HG03066 (cell line): ENCODE measurements around the gene PCDHB6.
"Not testable (repeated sequence)": the region's sequence is repeated elsewhere in the genome, so short reads cannot be mapped to it uniquely, and the experiment has no call there.

Experiments
- ATAC-seq: cut with Tn5 transposase; IDR thresholded peaks from one replicate; pipeline ENCODE4 v1.9.1; 2021; ENCODE audit warnings: low read depth; ENCODE audit not compliant: unreplicated experiment

The PCDHB6 gene

GRCh38 chr5:141157901-141158300 lies 8.0 kb downstream of the PCDHB6 start:
- ATAC-seq = not testable (repeated sequence)

- no peak for ATAC-seq
Measured at GRCh38 chr5:141172381-141173204, 22.7 kb downstream of the PCDHB6 start, which contains the start of gene PCDHB7. PCDHB7 (plus strand) TSS chr5:141172644; CDS start chr5:141172836, 192 bp downstream.

DNA sequence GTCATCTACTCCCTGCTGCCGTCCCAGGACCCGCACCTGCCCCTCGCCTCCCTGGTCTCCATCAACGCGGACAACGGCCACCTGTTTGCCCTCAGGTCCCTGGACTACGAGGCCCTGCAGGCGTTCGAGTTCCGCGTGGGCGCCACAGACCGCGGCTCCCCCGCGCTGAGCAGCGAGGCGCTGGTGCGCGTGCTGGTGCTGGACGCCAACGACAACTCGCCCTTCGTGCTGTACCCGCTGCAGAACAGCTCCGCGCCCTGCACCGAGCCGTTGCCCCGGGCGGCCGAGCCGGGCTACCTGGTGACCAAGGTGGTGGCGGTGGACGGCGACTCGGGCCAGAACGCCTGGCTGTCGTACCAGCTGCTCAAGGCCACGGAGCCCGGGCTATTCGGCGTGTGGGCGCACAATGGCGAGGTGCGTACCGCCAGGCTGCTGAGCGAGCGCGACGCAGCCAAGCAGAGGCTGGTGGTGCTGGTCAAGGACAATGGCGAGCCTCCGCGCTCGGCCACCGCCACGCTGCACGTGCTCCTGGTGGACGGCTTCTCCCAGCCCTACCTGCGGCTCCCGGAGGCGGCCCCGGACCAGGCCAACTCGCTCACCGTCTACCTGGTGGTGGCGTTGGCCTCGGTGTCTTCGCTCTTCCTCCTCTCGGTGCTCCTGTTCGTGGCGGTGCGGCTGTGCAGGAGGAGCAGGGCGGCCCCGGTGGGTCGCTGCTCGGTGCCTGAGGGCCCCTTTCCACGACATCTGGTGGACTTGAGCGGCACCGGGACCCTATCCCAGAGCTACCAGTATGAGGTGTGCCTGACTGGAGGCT lies 24.6 kb downstream of the PCDHB6 start:
- not testable (repeated sequence) for ATAC-seq

- no peak for ATAC-seq
Measured at GRCh38 chr5:141175933-141176332, 26.1 kb downstream of the PCDHB6 start.

DNA sequence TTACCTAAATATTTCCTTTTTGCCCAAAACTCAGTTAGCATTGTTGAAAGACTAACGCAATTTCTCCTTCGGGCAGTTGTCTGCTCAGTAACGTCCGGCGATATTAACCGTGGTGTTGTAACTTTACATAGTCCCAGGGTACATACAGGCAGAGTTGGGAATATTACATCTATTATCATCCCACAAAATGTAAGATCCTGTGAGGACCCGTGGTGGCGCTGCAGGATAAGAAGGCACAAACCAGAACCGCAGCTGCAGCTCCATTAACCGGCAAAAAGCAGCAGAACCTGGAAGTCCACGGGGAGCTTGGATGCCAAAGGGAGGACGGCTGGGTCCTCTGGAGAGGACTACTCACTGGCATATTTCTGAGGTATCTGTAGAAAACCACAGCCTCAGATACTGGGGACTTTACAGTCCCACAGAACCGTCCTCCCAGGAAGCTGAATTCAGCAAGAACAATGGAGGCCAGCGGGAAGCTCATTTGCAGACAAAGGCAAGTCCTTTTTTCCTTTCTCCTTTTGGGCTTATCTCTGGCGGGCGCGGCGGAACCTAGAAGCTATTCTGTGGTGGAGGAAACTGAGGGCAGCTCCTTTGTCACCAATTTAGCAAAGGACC lies 27.8 kb downstream of the PCDHB6 start, which contains the start of gene PCDHB8:
PCDHB8 (plus strand) TSS at position 214 of the 615 bp plus-strand sequence; CDS start at position 459, 245 bp downstream.
- not testable (repeated sequence) for ATAC-seq

GRCh38 chr5:141179371-141179770 lies 29.5 kb downstream of the PCDHB6 start:
- not testable (repeated sequence) for ATAC-seq

GRCh38 chr5:141179876-141180275 lies 30.0 kb downstream of the PCDHB6 start:
- not testable (repeated sequence) for ATAC-seq

DNA sequence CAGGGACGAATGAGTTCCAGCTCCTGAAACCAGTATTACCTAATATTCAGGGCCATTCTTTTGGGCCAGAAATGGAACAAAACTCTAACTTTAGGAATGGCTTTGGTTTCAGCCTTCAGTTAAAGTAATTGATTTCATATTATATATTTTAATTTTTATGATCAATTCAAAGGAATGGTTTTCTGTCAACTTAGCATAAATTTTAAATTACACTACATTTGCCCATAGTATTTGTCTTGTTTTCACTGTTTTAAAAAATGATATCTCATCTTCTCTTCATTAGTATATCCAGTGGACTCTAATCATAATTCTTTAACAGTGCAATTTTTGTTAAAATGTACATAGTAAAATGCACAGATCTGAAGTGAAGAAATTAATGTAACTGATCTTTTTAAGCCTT lies 30.5 kb downstream of the PCDHB6 start:
- ATAC-seq = no peak

DNA sequence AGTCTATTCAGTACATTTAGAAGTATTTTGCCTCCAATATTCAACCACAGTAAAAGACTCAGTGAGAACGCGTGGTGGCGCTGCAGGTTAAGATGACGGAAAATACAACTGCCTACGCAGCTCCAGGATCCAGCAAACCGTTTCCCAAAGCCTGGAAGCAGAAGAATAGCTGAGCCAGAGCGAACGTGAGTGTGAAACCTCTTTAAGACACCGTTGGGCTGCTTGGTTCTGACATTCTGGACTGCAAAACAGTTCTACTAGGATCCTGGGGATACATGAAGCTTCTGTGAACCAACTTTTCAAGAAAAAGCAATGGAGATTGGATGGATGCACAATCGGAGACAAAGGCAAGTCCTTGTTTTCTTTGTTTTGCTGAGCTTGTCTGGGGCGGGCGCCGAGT lies 32.4 kb downstream of the PCDHB6 start, which contains the start of gene PCDHB16:
PCDHB16 (plus strand) TSS at position 140 of the 400 bp plus-strand sequence; CDS start at position 313, 173 bp downstream.
- no peak for ATAC-seq

- not testable (repeated sequence) for ATAC-seq
Measured at GRCh38 chr5:141184117-141184855, 34.4 kb downstream of the PCDHB6 start.

DNA sequence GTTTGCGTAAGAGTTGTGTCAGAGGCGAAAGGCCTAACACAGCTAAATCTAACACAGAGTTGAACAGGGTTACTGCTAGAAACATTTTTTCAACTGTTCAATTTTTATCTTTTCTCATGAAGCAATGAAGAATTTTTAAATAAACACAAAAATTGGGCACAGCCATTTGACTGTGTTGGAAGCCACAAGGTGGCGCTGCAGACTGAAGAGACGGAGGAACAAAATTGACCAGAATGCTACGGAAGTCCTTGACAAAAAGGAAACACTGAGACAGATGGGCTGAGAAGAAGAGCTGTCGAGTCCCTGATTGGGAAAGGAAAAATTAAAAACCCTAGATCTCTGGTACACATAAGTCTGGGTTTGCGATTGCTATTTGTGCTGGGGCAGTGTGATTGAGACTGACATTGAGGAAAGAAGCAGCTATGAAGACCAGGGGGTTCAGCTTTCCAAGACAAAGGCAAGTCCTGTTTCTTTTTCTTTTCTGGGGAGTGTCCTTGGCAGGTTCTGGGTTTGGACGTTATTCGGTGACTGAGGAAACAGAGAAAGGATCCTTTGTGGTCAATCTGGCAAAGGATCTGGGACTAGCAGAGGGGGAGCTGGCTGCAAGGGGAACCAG lies 37.1 kb downstream of the PCDHB6 start, which contains the start of gene PCDHB9:
PCDHB9 (plus strand) TSS at position 265 of the 616 bp plus-strand sequence; CDS start at position 423, 158 bp downstream.
- no peak for ATAC-seq

GRCh38 chr5:141188682-141189081 lies 38.8 kb downstream of the PCDHB6 start:
- ATAC-seq = not testable (repeated sequence)

- ATAC-seq = not testable (repeated sequence)
Measured at GRCh38 chr5:141189131-141189530, 39.3 kb downstream of the PCDHB6 start.

DNA sequence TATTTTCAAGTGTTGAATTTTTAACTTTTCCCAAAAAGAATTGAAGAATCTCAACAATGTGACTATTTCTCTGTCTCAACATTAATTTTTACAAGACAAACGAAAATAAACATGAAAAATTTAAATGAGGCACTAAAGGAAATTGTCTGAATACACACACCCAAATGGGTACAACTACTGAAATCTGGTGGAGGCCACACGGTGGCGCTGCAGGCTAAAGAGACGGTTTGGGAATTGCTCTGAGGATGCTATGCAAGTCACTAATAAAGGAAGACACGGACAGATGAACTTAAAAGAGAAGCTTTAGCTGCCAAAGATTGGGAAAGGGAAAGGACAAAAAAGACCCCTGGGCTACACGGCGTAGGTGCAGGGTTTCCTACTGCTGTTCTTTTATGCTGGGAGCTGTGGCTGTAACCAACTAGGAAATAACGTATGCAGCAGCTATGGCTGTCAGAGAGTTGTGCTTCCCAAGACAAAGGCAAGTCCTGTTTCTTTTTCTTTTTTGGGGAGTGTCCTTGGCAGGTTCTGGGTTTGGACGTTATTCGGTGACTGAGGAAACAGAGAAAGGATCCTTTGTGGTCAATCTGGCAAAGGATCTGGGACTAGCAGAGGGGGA lies 42.4 kb downstream of the PCDHB6 start, which contains the start of gene PCDHB10:
PCDHB10 (plus strand) TSS at position 244 of the 616 bp plus-strand sequence; CDS start at position 444, 200 bp downstream.
- ATAC-seq = no peak

- not testable (repeated sequence) for ATAC-seq
Measured at GRCh38 chr5:141194332-141194731, 44.5 kb downstream of the PCDHB6 start.

DNA sequence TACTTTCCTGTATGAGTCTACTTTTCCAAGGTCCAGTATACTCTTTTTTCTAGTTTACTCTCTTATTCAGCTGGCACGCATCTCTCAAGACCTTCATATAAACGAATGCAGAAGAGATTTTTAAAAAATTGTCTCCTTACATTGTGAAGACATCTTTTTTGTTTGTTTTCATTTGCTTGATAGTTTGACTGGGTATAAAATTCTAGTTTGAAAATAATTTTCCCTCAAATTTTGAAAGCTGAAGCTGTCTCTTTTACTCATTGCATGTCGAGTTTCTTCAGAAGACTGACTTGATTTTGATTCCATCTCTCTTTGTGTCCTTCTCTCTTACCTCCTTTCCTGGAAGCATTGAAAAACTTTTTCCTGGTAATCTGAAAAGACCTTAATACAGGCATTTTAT lies 46.5 kb downstream of the PCDHB6 start:
- no peak for ATAC-seq

GRCh38 chr5:141199359-141200235 lies 49.7 kb downstream of the PCDHB6 start, which contains the start of gene PCDHB11:
PCDHB11 (plus strand) TSS chr5:141199627; CDS start chr5:141199775, 148 bp downstream.
- ATAC-seq = no peak

GRCh38 chr5:141201126-141201525 lies 51.3 kb downstream of the PCDHB6 start:
- ATAC-seq = not testable (repeated sequence)
